HS-27A (cell line): Measurements from ENCODE around the gene HOXD10.

Experiments used
- DNase-seq: peaks from one replicate; pipeline ENCODE4 v3.0.0-alpha.2; 2012; ENCODE audit warnings: low read depth, missing footprints

Gene HOXD10

GRCh38 chr2:176151442-176152287 lies 35.1 kb downstream of the HOXD10 start, which contains the start of gene HOXD4:
TSS of gene HOXD4 (plus strand) at chr2:176151550. CDS start at chr2:176151634, 84 bp downstream.
- DNase-seq: no peak

- no peak for DNase-seq
These were observed 36.0 kb downstream of the HOXD10 start for GRCh38 chr2:176152350-176153181.

GRCh38 chr2:176154576-176155252 lies 38.1 kb downstream of the HOXD10 start:
- no peak for DNase-seq

GRCh38 chr2:176155356-176156044 lies 38.9 kb downstream of the HOXD10 start:
- no peak for DNase-seq

GRCh38 chr2:176156301-176156806 lies 39.8 kb downstream of the HOXD10 start:
- DNase-seq: no peak

GRCh38 chr2:176156807-176157498 lies 40.4 kb downstream of the HOXD10 start, which contains the start of gene HOXD3:
TSS of gene HOXD3 (plus strand) at chr2:176157307. CDS start at chr2:176169115, 11,808 bp downstream.
- DNase-seq: no peak

GRCh38 chr2:176157499-176158185 lies 41.1 kb downstream of the HOXD10 start:
- DNase-seq: no peak

- no peak for DNase-seq
These were observed 41.6 kb downstream of the HOXD10 start for GRCh38 chr2:176158186-176158591.

GRCh38 chr2:176158855-176159662 lies 42.5 kb downstream of the HOXD10 start:
- no peak for DNase-seq

- DNase-seq: no peak
These were observed 43.2 kb downstream of the HOXD10 start for GRCh38 chr2:176159663-176160250.

GRCh38 chr2:176160251-176160985 lies 43.8 kb downstream of the HOXD10 start:
- no peak for DNase-seq

GRCh38 chr2:176160986-176161824 lies 44.6 kb downstream of the HOXD10 start:
- DNase-seq: no peak

- DNase-seq: no peak
These were observed 45.4 kb downstream of the HOXD10 start for GRCh38 chr2:176161825-176162626.

- DNase-seq: no peak
These were observed 46.5 kb downstream of the HOXD10 start for GRCh38 chr2:176162911-176163671.

GRCh38 chr2:176163672-176164056 lies 47.1 kb downstream of the HOXD10 start:
- DNase-seq: no peak

- no peak for DNase-seq
These were observed 47.6 kb downstream of the HOXD10 start for GRCh38 chr2:176164201-176164600.
